Activated naive CD8-positive, alpha-beta T cell treated with anti-CD3 and anti-CD28 coated beads for 36 hours (primary cell): ENCODE results near the gene KRT3. TPM values are rescaled to one million over a fixed set of nuclear protein-coding genes. Genes with fewer than 3 reads are reported as not detected.

ENCODE experiments used
- DNase-seq: peaks from one replicate; pipeline ENCODE4 v3.0.0; 2021
- H3K27ac Mint-ChIP-seq: one replicate; pipeline ENCODE4 v1.8.0; 2022; ENCODE audit warnings: mild to moderate bottlenecking, moderate library complexity, mixed read lengths
- H3K27me3 Mint-ChIP-seq: one replicate; pipeline ENCODE4 v1.8.0; 2022; ENCODE audit warnings: mild to moderate bottlenecking, mixed read lengths
- H3K36me3 Mint-ChIP-seq: one replicate; pipeline ENCODE4 v1.8.0; 2021; ENCODE audit warnings: mild to moderate bottlenecking, mixed read lengths
- H3K4me1 Mint-ChIP-seq: one replicate; pipeline ENCODE4 v1.8.0; 2021; ENCODE audit warnings: mixed read lengths
- H3K4me3 Mint-ChIP-seq: one replicate; pipeline ENCODE4 v1.8.0; 2022; ENCODE audit warnings: mild to moderate bottlenecking, moderate library complexity, mixed read lengths
- H3K9me3 Mint-ChIP-seq: one replicate; pipeline ENCODE4 v1.8.0; 2022; ENCODE audit warnings: mixed read lengths
- total RNA-seq, 2 experiments: library from RNA; stranded (reverse); gene quantifications; one replicate each; pipeline ENCODE4 v1.2.3, GENCODE V29; 2021

Gene KRT3
- total RNA-seq, 2 experiments from 2014 or later = not detected

DNA sequence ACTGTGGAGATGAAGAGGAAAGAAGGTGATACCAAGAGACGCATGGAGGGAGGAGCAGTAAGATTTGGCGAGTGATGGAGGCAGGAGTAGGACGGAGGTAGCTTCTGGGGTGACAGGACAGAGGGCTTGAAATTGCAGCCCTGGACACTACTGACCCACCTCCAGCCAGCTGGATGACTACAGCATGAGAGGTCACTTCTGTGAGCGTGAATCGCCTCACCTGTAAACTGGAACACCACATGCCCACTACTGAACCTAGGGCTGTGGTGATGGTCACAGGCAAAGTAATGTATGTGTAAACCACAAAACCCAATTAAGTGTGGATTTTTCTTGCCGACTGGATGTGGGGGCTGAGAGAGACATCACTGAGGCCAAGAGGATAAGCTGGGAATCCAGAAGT is 24.6 kb upstream of the KRT3 start:
- Mint-ChIP-seq H3K27ac (no peak overlapping the region), H3K27me3 (no peaks in the 10 kb centered on the region), H3K4me3 (no peak overlapping the region), H3K4me1 (peaks cover 8% of the 10 kb centered on the region), H3K9me3 (no peaks in the 10 kb centered on the region), H3K36me3 (no peaks in the 10 kb centered on the region)
- no peak for DNase-seq

DNA sequence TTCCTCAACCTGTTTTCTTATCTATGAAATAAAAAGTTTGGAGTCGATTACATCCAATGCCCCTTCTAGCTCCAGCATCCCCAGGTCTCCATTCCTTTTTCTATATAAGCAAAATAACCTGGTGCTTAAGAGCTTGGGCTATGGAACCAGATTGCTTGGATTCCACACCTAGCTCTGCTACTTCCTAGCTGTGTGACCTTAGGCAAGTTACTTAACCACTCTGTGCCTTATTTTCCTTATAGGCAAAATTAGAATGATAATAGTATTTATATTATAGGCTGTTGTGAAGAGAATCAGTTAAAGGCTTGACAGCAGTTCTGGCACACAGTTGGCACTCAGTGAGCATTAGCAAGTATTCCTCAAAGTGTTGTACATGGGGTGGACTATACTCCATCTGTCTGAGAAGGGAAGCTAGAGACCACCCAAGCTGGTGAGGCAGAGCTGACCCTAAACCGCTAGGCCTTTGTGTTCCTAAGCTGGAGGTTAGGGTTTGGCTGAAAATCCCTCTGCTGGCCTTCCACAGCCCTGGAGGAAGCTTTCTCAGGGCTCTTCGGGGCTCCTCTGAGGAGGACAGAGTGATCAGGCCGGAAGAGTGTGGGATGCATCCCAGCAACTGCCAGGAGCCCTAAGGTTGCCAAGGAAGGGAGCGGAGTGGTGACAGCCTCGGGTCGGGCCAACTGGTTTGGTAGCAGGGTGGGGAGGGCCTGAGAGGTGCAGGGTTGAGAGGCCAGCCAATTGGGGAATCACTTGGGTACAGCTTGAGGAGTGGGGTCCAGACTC is 24.0 kb upstream of the KRT3 start:
- H3K4me3 Mint-ChIP-seq = no peak overlapping the region
- peaks cover 8% of the 10 kb centered on the region for H3K4me1 Mint-ChIP-seq
- no peak overlapping the region for H3K27ac Mint-ChIP-seq
- no peaks in the 10 kb centered on the region for H3K36me3 Mint-ChIP-seq
- H3K27me3 Mint-ChIP-seq = no peaks in the 10 kb centered on the region
- DNase-seq = no peak
- no peaks in the 10 kb centered on the region for H3K9me3 Mint-ChIP-seq

DNA sequence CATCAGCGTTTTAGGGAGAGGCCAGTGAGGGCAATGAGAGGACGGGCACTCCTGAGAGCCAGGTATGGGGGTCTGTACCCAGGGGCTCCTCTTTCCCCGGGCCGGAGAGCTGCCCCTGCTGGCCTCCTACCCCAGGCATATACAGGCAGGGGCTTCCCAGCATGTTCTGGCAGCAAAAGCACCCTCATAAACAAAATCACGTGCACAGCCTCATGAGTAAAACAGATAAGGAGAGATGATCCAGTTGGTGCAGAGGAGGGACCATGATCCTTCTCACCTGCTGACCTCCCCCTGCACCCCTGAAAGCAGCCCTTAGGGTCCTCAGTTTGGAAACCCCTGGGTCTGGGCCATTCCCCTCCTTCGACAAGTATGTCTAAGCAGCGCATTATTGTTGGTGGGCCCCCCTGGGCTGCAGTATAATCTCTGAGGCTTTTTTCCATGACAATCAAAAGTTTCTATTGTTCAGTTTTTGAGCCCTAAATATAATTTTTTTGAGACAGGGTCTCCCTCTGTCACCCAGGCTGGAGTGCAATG is 23.0 kb upstream of the KRT3 start:
- H3K4me3 Mint-ChIP-seq = no peak overlapping the region
- H3K27ac Mint-ChIP-seq = no peak overlapping the region
- H3K4me1 Mint-ChIP-seq = peaks cover 8% of the 10 kb centered on the region
- no peak for DNase-seq
- no peaks in the 10 kb centered on the region for H3K36me3 Mint-ChIP-seq
- H3K9me3 Mint-ChIP-seq = no peaks in the 10 kb centered on the region
- H3K27me3 Mint-ChIP-seq = no peaks in the 10 kb centered on the region

DNA sequence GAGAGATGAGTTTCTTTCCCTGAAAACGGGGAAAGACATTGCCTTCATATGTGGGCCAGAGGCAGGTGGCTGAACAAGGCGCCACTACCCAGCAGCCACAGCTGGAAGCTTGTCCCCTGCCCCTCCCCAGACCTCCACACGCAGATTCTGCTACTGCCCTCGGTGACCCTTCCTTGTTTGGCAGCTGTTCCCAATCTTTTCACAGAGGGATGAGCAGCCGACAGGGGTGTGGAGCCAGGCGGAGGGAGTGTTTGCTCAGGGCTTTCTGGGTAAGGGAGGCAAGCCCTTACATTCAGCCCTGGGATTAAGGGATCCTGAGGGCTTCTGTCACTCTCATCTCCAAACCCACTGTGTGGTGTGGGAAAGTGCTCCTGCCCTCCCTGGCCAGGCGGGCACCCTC is 22.5 kb upstream of the KRT3 start:
- H3K36me3 Mint-ChIP-seq = no peaks in the 10 kb centered on the region
- H3K27me3 Mint-ChIP-seq = no peaks in the 10 kb centered on the region
- no peak overlapping the region for H3K4me3 Mint-ChIP-seq
- peaks cover 8% of the 10 kb centered on the region for H3K4me1 Mint-ChIP-seq
- H3K27ac Mint-ChIP-seq = no peak overlapping the region
- DNase-seq = no peak
- H3K9me3 Mint-ChIP-seq = no peaks in the 10 kb centered on the region

DNA sequence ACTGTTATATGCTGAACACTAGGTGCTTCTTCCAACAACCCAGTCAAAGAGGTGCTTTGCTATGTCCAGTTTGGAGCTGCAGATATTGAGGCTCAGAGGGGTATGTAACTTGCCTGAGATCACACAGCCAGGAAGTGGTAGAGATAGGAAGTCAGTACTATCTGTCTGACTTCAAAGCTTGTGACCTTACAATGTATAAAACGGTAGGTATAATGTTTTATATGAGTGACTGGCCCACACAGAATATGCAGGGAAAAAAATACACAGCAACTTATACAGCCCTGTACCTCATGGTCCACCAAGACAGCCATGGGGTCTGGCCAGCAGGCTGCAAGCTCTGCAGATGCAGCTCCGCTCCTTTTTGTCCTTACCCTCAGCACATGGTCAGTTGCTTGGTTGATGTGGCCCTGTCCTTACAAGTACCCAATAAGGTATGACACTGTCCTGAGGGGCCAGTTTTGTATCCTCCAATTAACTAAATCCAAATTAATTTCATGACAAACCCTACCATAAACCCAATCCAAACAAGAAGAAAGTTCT is 21.9 kb upstream of the KRT3 start:
- Mint-ChIP-seq H3K9me3 (no peaks in the 10 kb centered on the region), H3K27ac (no peak overlapping the region), H3K4me3 (no peak overlapping the region), H3K27me3 (no peaks in the 10 kb centered on the region), H3K4me1 (peaks cover 8% of the 10 kb centered on the region), H3K36me3 (no peaks in the 10 kb centered on the region)
- DNase-seq = no peak

DNA sequence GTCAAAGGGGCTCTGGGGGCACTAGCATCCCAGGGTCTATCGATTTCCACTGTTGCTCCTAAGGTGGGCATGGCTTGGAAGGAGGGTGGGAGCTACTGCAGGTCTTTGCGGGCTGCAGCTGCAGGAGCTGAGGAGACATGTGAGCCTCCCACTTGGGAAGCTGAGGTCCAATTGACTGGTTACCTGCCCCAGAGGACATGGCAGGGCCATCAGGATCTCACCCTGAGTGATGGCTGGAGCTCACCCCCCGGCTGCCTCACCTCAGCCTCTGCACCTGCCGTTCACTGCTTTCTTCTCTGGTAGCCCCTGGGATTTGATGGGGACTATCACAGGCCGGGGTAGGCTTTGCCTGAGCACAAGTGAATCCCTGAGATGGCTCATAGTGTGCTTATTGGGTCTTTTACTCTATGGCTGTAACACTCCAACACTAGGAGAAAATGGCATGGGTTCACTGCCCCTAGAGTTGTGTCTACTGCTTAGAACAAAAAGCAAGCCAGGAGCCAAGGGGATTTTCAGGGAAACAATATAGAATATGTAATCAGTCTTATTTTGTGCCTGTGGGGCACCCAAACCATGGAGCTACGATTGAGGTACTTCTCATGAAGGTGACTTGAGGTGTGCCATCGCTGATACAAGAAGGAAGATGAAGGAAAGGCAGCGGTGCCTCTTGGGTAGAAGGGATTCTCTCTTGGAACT is 21.2 kb upstream of the KRT3 start:
- DNase-seq = no peak
- Mint-ChIP-seq H3K36me3 (no peaks in the 10 kb centered on the region), H3K27ac (no peak overlapping the region), H3K9me3 (no peaks in the 10 kb centered on the region), H3K27me3 (no peaks in the 10 kb centered on the region), H3K4me3 (no peak overlapping the region), H3K4me1 (peaks cover 8% of the 10 kb centered on the region)

DNA sequence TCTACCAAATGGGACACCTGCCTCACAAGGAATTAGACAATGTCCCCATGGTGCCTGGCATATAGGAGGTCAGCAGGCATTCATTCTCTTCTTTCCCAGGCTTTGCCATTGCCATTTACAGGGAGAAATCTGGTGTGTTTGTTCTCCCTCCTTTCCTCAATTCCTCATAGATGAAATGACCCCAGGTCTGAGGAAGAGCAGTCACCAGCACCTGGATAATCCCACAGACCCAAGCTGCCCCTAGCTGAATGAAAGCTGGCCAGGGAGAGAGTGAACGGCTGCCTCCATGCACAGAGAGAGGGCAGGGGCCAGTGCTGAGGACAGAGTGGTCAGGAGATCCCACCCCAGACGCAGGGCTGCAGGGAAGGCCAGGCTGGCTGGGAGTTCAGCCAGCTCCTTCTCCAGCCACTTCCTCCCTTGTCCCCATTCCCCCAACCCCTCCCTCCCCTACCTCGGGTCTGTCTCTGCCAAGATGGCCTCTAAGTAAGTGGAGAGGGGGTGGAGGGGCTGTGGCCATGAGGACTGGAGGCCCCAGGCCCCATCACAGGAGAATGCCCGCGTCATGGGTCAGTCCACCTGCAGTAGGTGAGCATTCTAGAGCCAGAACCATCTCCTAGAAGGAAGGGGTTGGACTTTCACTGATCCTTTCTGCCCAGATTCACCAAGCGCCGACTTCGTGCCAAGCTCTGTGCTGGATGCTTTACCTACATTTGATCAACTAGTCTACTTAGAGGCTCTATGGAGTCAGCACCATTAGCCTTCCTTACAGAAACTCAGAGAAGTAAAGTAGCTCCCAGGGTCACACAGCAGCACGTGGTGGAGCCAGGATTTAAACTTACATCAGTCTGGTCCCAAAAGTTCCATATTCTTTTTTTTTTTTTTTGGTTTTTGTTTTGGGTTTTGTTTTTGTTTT is 20.0 kb upstream of the KRT3 start:
- Mint-ChIP-seq H3K4me3 (no peak overlapping the region), H3K36me3 (no peaks in the 10 kb centered on the region), H3K27ac (no peak overlapping the region), H3K27me3 (no peaks in the 10 kb centered on the region), H3K9me3 (no peaks in the 10 kb centered on the region), H3K4me1 (peaks cover 8% of the 10 kb centered on the region)
- DNase-seq = no peak

DNA sequence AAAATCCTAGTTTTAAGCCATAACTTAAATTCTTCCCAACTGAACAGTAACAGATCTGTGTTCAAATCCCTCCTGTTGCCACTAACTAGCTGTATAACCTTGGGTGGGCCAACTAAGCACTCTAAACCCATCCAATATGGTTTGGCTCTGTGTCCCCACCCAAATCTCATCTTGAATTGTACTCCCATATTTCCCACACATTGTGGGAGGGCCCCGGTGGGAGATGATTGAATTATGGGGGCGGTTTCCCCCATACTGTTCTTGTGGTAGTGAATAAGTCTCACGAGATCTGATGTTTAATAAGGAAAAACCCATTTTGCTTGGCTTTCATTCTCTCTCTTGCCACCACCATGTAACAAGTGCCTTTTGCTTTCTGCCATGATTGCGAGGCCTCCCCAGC is 19.2 kb upstream of the KRT3 start:
- Mint-ChIP-seq H3K4me3 (no peak overlapping the region), H3K27ac (no peak overlapping the region), H3K4me1 (peaks cover 8% of the 10 kb centered on the region), H3K9me3 (no peaks in the 10 kb centered on the region), H3K27me3 (no peaks in the 10 kb centered on the region), H3K36me3 (no peaks in the 10 kb centered on the region)
- no peak for DNase-seq

DNA sequence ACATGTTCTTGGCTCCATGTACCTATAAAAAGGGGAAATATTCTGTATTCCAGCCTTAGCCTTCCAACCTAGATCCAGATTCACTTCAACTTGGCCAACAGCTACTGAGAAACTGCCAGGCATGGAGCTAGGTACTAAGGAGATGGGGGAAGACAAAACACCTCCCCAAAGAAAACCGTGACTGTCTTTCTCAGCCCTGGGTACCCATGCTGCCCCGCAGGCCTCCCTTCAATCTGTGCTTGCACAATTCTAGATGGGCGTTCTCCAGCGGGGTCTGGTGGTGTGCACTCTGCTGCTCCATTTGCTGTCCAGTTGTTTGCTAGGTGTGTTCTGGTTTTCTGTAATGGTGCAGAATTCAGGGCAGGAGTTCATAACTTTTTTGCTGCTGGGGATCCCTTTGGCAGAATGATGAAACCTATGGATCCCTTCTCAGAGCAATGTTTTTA is 18.8 kb upstream of the KRT3 start:
- no peak overlapping the region for H3K4me3 Mint-ChIP-seq
- no peaks in the 10 kb centered on the region for H3K9me3 Mint-ChIP-seq
- H3K27ac Mint-ChIP-seq = no peak overlapping the region

DNA sequence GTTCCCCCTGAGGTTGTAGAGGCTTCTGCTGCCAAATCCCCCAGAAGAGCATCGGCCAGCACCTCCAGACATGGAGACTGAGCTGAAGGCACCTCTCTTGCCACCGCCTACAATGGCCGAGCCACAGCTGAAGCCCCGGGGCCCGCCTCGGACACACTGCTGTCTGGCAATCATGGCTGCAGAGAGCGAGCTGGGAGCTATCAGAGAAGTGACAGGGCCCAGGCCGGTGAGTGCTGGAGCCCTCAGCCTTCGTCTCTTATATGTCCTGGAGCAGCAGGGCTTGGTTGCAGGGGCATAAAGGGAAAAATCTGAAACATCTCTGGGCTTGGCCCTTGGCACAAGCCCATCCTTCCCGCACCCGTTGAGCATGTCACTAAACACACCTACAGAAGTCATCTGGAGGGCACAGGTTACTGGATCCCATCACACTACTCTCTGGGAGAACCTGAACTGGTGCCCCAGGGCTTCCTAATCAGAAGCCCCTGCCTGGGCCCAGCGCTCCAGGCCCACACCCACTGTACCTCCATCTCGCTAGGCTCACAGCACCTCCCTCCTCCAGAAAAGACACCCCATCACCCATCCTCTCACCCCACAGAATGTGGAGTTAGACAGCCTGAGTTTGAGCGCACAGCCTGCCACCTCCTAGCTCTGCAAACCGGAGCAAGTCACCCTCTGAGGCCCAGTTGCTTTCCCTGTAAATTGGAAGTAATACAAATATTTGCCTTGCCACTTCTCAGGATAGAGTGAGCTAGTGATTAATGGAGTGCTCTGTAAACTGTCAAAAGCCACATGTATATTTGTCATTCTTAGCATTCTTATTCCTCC is 18.2 kb upstream of the KRT3 start, which contains the start of gene KRT4:
TSS of gene KRT4 (minus strand) at position 232 of the 825 bp plus-strand sequence. CDS start at position 174, 58 bp downstream.
- peaks cover 8% of the 10 kb centered on the region for H3K4me1 Mint-ChIP-seq
- H3K27ac Mint-ChIP-seq = no peak within 1 kb of the TSS
- no peak within 1 kb of the TSS for H3K4me3 Mint-ChIP-seq
- no peak for DNase-seq
- H3K27me3 Mint-ChIP-seq = no peaks in the 10 kb centered on the region
- H3K9me3 Mint-ChIP-seq = no peaks in the 10 kb centered on the region
- no peaks in the 10 kb centered on the region for H3K36me3 Mint-ChIP-seq

More for the DNA sequence above, 18.8 kb upstream of the KRT3 start:
- Mint-ChIP-seq H3K27me3 (no peaks in the 10 kb centered on the region), H3K4me1 (peaks cover 8% of the 10 kb centered on the region), H3K36me3 (no peaks in the 10 kb centered on the region)
- DNase-seq = no peak

DNA sequence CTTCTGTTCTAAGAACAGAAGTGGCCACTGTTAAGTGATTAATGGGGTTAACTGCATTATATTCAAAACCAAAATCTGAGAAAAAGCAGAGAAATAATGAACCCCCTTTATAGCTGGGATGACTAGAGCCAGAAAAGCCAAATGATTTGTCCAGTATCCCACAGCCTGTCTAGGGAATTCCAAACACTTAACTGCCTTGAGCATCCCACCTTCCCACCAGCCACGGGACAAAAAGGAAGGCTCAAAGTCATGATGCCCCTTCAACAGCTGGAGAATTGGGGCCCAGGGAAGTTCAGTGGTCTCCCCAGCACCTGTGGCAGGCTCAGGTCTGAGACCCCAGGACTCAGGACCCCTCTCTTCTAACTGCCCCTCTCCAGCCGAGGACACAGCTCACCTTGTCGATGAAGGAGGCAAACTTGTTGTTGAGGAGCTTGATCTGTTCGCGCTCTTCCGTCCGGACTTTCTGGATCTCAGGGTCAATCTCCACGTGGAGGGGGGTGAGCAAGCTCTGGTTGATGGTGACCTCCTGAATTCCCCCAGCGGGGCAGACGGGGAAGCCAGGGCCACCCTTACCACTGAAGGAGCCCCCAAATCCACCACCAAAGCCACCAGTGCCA is 17.4 kb upstream of the KRT3 start:
- H3K4me3 Mint-ChIP-seq = no peak overlapping the region
- H3K4me1 Mint-ChIP-seq = peaks cover 8% of the 10 kb centered on the region
- H3K27ac Mint-ChIP-seq = no peak overlapping the region
- no peaks in the 10 kb centered on the region for H3K27me3 Mint-ChIP-seq
- H3K36me3 Mint-ChIP-seq = no peaks in the 10 kb centered on the region
- no peaks in the 10 kb centered on the region for H3K9me3 Mint-ChIP-seq
- DNase-seq = no peak

DNA sequence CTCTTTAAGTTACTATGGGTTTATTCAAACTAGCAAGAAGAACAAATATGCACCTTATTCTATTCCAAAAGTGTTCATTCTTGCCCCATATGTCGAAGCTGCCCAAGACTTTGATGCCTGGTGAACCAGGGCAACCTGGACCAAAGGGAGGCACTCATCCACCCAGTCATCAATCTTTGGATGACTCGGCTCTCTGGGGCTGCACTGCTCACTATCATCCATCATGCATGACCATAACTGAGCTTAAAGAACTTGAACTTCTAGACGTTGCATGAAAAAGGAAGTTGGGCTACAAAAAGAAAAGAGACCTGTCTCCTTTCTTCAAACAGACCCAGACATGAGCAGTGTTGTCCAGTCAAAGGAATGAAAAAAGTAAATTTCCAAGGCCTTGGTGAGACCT is 16.8 kb upstream of the KRT3 start:
- no peaks in the 10 kb centered on the region for H3K27me3 Mint-ChIP-seq
- no peak overlapping the region for H3K27ac Mint-ChIP-seq
- peaks cover 4% of the 10 kb centered on the region for H3K4me1 Mint-ChIP-seq
- DNase-seq = no peak
- H3K36me3 Mint-ChIP-seq = no peaks in the 10 kb centered on the region
- no peak overlapping the region for H3K4me3 Mint-ChIP-seq
- no peaks in the 10 kb centered on the region for H3K9me3 Mint-ChIP-seq

DNA sequence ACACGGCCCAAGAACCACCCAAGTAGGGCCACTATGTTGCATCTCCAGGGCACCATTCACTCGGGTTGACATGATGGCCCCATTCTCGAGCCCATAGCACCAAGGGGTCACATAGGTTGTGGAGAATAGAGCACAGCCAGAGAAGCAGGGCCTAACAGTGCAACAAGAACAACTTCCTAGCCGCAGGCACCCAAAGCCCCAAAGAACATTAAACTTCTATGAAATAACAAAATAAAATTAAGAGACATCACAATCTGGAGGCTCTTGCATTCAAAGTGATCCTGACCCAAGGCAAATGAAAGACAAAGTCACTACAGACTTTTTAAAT is 16.1 kb upstream of the KRT3 start:
- H3K27ac Mint-ChIP-seq = no peak overlapping the region

More for the DNA sequence above, 16.1 kb upstream of the KRT3 start:
- Mint-ChIP-seq H3K4me1 (no peaks in the 10 kb centered on the region), H3K36me3 (no peaks in the 10 kb centered on the region), H3K4me3 (no peak overlapping the region), H3K27me3 (no peaks in the 10 kb centered on the region), H3K9me3 (no peaks in the 10 kb centered on the region)
- no peak for DNase-seq
